Nephron (organoid): Measurements from ENCODE around the gene SLC9A9.
A peak's percentile ranks its signal among the peaks of the same experiment; 100 is the strongest.

Source experiments
- H3K27ac Mint-ChIP-seq, 3 experiments: 2 replicates each; pipeline ENCODE4 v1.8.0; 2020; ENCODE audit warnings: mixed read lengths in 3 of 3, mild to moderate bottlenecking in 2 of 3, moderate library complexity in 1 of 3
- H3K27me3 Mint-ChIP-seq: 2 replicates; pipeline ENCODE4 v1.8.0; 2021; ENCODE audit warnings: low read depth, mild to moderate bottlenecking, moderate library complexity, mixed read lengths
- H3K36me3 Mint-ChIP-seq: 2 replicates; pipeline ENCODE4 v1.8.0; 2020; ENCODE audit warnings: low read depth, mixed read lengths
- H3K4me1 Mint-ChIP-seq: 2 replicates; pipeline ENCODE4 v1.8.0; 2020; ENCODE audit warnings: mixed read lengths
- H3K4me3 Mint-ChIP-seq, 3 experiments: 2 replicates each; pipeline ENCODE4 v1.8.0; 2020; ENCODE audit warnings: mild to moderate bottlenecking in 3 of 3, mixed read lengths in 3 of 3, moderate library complexity in 2 of 3
- H3K9me3 Mint-ChIP-seq: 2 replicates; pipeline ENCODE4 v1.8.0; 2020; ENCODE audit warnings: mixed read lengths
- CTCF ChIP-seq, 3 experiments: fragments of 200-600 bp; sonication (generic); IDR thresholded peaks; one replicate each; pipeline ENCODE4 v1.5.0; 2021; ENCODE audit warnings: antibody characterized with exemption in 3 of 3; ENCODE audit not compliant: unreplicated experiment in 3 of 3

Gene SLC9A9

DNA sequence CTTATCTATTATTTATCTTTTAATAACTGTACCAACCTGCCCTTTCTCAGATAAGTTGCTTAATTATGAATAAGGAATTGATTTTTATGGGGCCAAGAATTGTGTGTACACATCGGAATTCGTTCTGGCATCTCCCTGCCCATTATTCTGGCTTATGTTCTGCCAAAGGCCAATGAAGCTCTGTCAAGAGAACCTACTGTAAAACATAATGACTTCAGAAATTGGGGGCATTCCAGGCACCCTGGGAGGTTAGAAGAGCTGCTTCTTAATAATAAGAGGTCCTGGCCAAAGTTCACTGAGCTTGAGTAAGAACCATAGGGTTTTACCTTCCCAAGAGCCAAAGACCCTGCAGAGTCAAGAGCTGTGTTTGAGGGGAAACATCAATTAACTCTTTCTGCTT, 261.7 kb downstream of the SLC9A9 start:
- Mint-ChIP-seq H3K27me3 (peaks cover 3% of the 10 kb centered on the region), H3K4me1 (peaks cover 43% of the 10 kb centered on the region), H3K9me3 (no peaks in the 10 kb centered on the region), H3K36me3 (no peaks in the 10 kb centered on the region), H3K27ac (peak overlapping the region in 2 of 3 experiments; percentile 0 to 65), H3K4me3 (no peak overlapping the region)
- no peak for TF ChIP-seq CTCF (IDR thresholded peaks at IDR 0.05; ENCODE audit: unreplicated experiment in 3 of 3)

DNA sequence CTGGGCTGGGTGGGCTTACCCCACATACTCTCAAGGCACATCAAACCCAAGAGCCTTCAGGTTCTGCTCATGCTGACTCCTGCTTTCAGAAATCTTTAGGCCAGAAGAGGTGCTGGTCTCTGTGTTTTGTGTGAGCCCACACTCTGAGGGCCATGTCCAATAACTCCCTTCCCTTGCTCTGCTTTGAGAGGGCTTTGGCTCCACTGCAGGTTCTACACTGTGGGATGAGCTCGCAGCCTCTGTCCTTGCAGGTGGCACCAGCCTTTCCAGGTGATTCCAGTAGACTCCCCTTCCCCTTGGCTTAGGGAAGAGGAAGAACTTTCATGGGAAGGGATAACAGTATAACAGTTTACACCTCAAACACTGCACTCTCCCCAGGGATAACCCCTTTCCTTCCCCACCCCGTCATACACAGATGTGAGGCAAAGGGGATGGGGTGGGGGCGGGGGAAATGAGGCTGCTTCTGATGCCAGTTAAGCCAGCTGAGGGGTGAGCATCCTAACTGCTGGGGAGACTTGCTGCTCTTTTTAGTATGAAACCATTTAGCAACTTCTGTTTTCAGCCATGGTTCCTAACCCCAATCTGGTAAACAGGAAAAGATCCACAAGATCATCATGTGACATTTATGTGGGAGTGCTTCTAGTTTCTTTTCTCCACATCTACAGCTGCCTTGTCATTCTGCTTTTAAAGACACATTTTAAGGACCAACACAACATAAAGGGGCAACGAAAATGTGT, 262.4 kb downstream of the SLC9A9 start:
- H3K36me3 Mint-ChIP-seq, result no peaks in the 10 kb centered on the region
- H3K27ac Mint-ChIP-seq, result peak overlapping the region in 1 of 3 experiments; percentile 0
- H3K27me3 Mint-ChIP-seq, result peaks cover 3% of the 10 kb centered on the region
- TF ChIP-seq CTCF (IDR thresholded peaks at IDR 0.05; ENCODE audit: unreplicated experiment in 3 of 3), result no peak
- no peak overlapping the region for H3K4me3 Mint-ChIP-seq
- H3K4me1 Mint-ChIP-seq, result peaks cover 36% of the 10 kb centered on the region
- H3K9me3 Mint-ChIP-seq, result no peaks in the 10 kb centered on the region

- Mint-ChIP-seq H3K36me3 (no peaks in the 10 kb centered on the region), H3K9me3 (no peaks in the 10 kb centered on the region), H3K27me3 (peaks cover 3% of the 10 kb centered on the region), H3K27ac (peak overlapping the region in 2 of 3 experiments; percentile 50 to 69), H3K4me3 (no peak overlapping the region), H3K4me1 (peaks cover 30% of the 10 kb centered on the region)
- TF ChIP-seq CTCF (IDR thresholded peaks at IDR 0.05; ENCODE audit: unreplicated experiment in 3 of 3), result no peak
Measured at GRCh38 chr3:143584474-143584873, 263.8 kb downstream of the SLC9A9 start.

DNA sequence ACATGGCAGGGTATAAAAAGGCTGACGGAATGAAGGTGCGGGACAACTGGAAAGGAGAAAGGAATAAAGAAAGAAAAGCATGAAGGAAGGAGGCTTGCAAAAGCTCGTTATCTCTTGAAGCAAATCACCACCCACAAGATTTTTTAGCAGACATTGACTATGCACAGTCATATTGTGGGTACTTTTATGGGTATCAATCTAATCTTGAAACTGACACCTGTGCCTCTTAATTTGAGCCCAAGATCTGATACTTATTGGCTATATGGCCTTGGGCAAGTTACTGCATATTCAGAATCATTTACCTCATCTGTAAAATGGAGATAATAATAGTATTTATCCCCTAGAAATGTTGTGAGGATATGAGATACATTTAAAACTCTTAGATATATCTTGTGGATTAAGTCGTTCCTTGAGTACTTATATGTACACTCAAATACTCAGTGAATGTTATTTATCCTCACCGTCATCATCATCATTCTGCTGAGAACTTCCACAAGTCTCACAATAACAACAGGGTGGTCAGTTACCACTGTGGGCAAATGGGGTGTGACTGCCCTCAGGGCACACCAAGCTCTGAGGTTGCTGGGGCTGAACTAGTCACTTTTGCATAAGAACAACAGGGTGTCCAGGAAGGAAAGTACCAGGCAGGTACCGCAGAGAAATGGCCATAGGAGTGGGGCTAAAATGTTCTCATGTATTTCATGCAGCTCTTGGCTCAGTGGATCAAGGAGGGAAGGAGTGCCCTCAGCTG, 266.1 kb downstream of the SLC9A9 start:
- Mint-ChIP-seq H3K9me3 (no peaks in the 10 kb centered on the region), H3K27ac (no peak overlapping the region), H3K4me3 (no peak overlapping the region), H3K4me1 (peaks cover 31% of the 10 kb centered on the region), H3K27me3 (peaks cover 3% of the 10 kb centered on the region), H3K36me3 (no peaks in the 10 kb centered on the region)
- no peak for TF ChIP-seq CTCF (IDR thresholded peaks at IDR 0.05; ENCODE audit: unreplicated experiment in 3 of 3)

GRCh38 chr3:143578810-143579435, 269.3 kb downstream of the SLC9A9 start:
- no peak overlapping the region for H3K4me3 Mint-ChIP-seq
- H3K4me1 Mint-ChIP-seq, result peaks cover 14% of the 10 kb centered on the region
- no peaks in the 10 kb centered on the region for H3K36me3 Mint-ChIP-seq
- H3K9me3 Mint-ChIP-seq, result no peaks in the 10 kb centered on the region
- H3K27me3 Mint-ChIP-seq, result peaks cover 3% of the 10 kb centered on the region
- no peak for TF ChIP-seq CTCF (IDR thresholded peaks at IDR 0.05; ENCODE audit: unreplicated experiment in 3 of 3)
- peak overlapping the region in 2 of 3 experiments; percentile 25 to 47 for H3K27ac Mint-ChIP-seq
